ENCODE results near the gene ATG7.

DNA sequence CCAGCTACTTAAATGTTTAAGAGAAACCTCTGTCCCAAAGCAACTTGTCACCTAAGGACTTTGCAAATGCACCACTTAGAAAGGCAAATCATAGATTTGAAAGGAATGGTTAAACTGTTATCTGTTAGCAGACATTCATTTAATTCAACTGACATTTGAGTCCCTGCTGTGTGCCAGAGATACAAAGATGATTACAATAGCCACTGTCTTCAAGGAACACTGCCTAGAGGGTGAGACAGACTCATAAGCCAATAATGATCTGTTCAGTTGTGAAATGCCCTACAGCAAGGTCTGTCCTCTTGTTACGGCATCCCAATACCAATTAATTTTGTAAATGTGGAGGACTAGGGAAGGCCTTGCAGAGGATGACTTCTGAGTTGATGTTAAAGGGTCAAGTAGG lies 113.1 kb downstream of the ATG7 start:
- TF ChIP-seq, protein P1, sequence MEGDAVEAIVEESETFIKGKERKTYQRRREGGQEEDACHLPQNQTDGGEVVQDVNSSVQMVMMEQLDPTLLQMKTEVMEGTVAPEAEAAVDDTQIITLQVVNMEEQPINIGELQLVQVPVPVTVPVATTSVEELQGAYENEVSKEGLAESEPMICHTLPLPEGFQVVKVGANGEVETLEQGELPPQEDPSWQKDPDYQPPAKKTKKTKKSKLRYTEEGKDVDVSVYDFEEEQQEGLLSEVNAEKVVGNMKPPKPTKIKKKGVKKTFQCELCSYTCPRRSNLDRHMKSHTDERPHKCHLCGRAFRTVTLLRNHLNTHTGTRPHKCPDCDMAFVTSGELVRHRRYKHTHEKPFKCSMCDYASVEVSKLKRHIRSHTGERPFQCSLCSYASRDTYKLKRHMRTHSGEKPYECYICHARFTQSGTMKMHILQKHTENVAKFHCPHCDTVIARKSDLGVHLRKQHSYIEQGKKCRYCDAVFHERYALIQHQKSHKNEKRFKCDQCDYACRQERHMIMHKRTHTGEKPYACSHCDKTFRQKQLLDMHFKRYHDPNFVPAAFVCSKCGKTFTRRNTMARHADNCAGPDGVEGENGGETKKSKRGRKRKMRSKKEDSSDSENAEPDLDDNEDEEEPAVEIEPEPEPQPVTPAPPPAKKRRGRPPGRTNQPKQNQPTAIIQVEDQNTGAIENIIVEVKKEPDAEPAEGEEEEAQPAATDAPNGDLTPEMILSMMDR (IDR thresholded peaks at IDR 0.05): no peak
- TF ChIP-seq POLR2A (IDR thresholded peaks at IDR 0.05): no peak
